Choroid plexus epithelial cell (primary cell): ENCODE results near the gene ABR.
"Not testable (repeated sequence)": the region's sequence is repeated elsewhere in the genome, so short reads cannot be mapped to it uniquely, and the experiment has no call there.

Source experiments
- DNase-seq: peaks from one replicate; pipeline ENCODE4 v3.0.0-alpha.2; 2010; ENCODE audit warnings: low read depth
- H3K4me3 ChIP-seq: 2 replicates; pipeline ENCODE4 v1.5.1; 2011; ENCODE audit warnings: low read depth, mild to moderate bottlenecking, control low read depth, low read length, moderate library complexity
- CTCF ChIP-seq: conservative IDR thresholded peaks from 2 replicates; pipeline ENCODE4 v1.5.1; 2011; ENCODE audit warnings: low read depth, mild to moderate bottlenecking, control low read depth, inconsistent platforms, low read length, moderate library complexity

The ABR gene

GRCh38 chr17:1071103-1071825 lies 108.5 kb downstream of the ABR start:
- TF ChIP-seq CTCF, result no peak

GRCh38 chr17:1070411-1070810 lies 109.4 kb downstream of the ABR start:
- no peak for DNase-seq
- no peak overlapping the region for H3K4me3 ChIP-seq
- TF ChIP-seq CTCF, result no peak

More at GRCh38 chr17:1071103-1071825, 108.5 kb downstream of the ABR start:
- no peak for DNase-seq
- no peak overlapping the region for H3K4me3 ChIP-seq

- no peak for DNase-seq
- no peak overlapping the region for H3K4me3 ChIP-seq
- no peak for TF ChIP-seq CTCF
Measured at GRCh38 chr17:1069847-1070246, 109.9 kb downstream of the ABR start.

GRCh38 chr17:1068356-1068755 lies 111.4 kb downstream of the ABR start:
- TF ChIP-seq CTCF, result no peak
- H3K4me3 ChIP-seq, result no peak overlapping the region
- no peak for DNase-seq

- no peak for TF ChIP-seq CTCF
- no peak overlapping the region for H3K4me3 ChIP-seq
- peak; percentile 80 for DNase-seq
Measured at GRCh38 chr17:1067282-1067956, 112.4 kb downstream of the ABR start.

- H3K4me3 ChIP-seq, DNase-seq: not testable (repeated sequence)
Measured at GRCh38 chr17:1065416-1065815, 114.4 kb downstream of the ABR start.

- H3K4me3 ChIP-seq, result no peak overlapping the region
- DNase-seq, result peak; percentile 94
- TF ChIP-seq CTCF, result no peak
Measured at GRCh38 chr17:1060991-1061390, 118.8 kb downstream of the ABR start.
